ENCODE data around the gene UNC13B. TPM values are rescaled to one million over a fixed set of nuclear protein-coding genes. Genes with fewer than 3 reads are reported as not detected.

UNC13B gene
- total RNA-seq, 1 experiment from 2014 or later = 48.2 TPM

GRCh38 chr9:35431467-35431866, 269.7 kb downstream of the UNC13B start:
- H3K18ac ChIP-seq (ENCODE audit: insufficient read length, low read depth, low read length) = no peak overlapping the region
- H3K4me2 ChIP-seq (ENCODE audit: insufficient read depth, insufficient read length, low read length) = no peak overlapping the region
- H3K27ac ChIP-seq (ENCODE audit: insufficient read length, low read depth, low read length) = no peak overlapping the region
- no peak for TF ChIP-seq CTCF (conservative IDR thresholded peaks at IDR 0.05)
- H3K14ac ChIP-seq (ENCODE audit: insufficient read depth, low read length) = no peak overlapping the region
- H3K4ac ChIP-seq (ENCODE audit: low read depth, low read length) = no peak overlapping the region
- no peak overlapping the region for H3K56ac ChIP-seq (ENCODE audit: insufficient read length, low read depth, low read length)
- H3K23ac ChIP-seq (ENCODE audit: insufficient read length, low read depth, low read length) = no peak overlapping the region
- no peak overlapping the region for H2BK15ac ChIP-seq (ENCODE audit: low read depth, low read length)
- H2BK5ac ChIP-seq (ENCODE audit: insufficient read length, low read length) = no peak overlapping the region
- H4K91ac ChIP-seq (ENCODE audit: insufficient read length, low read depth, low read length) = no peak overlapping the region
- H3K27me3 ChIP-seq (ENCODE audit: insufficient read depth, low read length) = no peaks in the 10 kb centered on the region
- H4K20me1 ChIP-seq (ENCODE audit: control insufficient read depth, insufficient read depth, insufficient read length) = no peaks in the 10 kb centered on the region
- peaks cover 8% of the 10 kb centered on the region for H3K27me3 Mint-ChIP-seq (ENCODE audit: low read depth)
- no CpG with 5 or more reads among the region's 1 CpG for WGBS (ENCODE audit: extremely low coverage, insufficient read length, low lambda C conversion rate)
- no peak overlapping the region for H2BK120ac ChIP-seq (ENCODE audit: low read depth, low read length, poor library complexity, severe bottlenecking)
- H2BK12ac ChIP-seq (ENCODE audit: insufficient read length, low read depth, low read length) = no peak overlapping the region
- no peak overlapping the region for H4K5ac ChIP-seq (ENCODE audit: insufficient read length, low read depth, low read length)
- H3K9ac ChIP-seq (ENCODE audit: extremely low read depth, insufficient read length, low read length) = no peak overlapping the region
- H3T11ph ChIP-seq (ENCODE audit: low read length) = no peak overlapping the region
- no peak overlapping the region for H3K27ac Mint-ChIP-seq
- no peak for DNase-seq
- H3K9me3 ChIP-seq (ENCODE audit: control insufficient read depth, low read depth, low read length) = no peaks in the 10 kb centered on the region
- H3K36me3 Mint-ChIP-seq (ENCODE audit: insufficient read depth in 1 of 3, low read depth in 3 of 3) = no peaks in the 10 kb centered on the region
- H3K4me1 Mint-ChIP-seq = 0 out of 4 replicates have a peak, but pooled peaks cover 0 to 2% of the 10 kb centered on the region in 2 experiments
- H2AFZ ChIP-seq (ENCODE audit: low read length) = no peak overlapping the region
- H3K79me1 ChIP-seq (ENCODE audit: insufficient read depth, low read depth, low read length, poor library complexity, severe bottlenecking) = no peaks in the 10 kb centered on the region
- no peak overlapping the region for H3K4me3 Mint-ChIP-seq
- H3K23me2 ChIP-seq (ENCODE audit: insufficient read length, low read depth, low read length, poor library complexity, severe bottlenecking) = no peaks in the 10 kb centered on the region
- peaks cover 0 to 2% of the 10 kb centered on the region in 2 experiments; a peak in 3 of 5 replicates for H3K9me3 Mint-ChIP-seq
- H3K79me2 ChIP-seq (ENCODE audit: insufficient read depth, low read length) = no peaks in the 10 kb centered on the region
- H2AK5ac ChIP-seq (ENCODE audit: insufficient read length, low read length) = no peak overlapping the region
- H4K8ac ChIP-seq (replicated peaks; ENCODE audit: insufficient read length, low read depth, low read length) = no peak overlapping the region
- no peak overlapping the region for H2BK20ac ChIP-seq (ENCODE audit: low read depth, low read length, poor library complexity, severe bottlenecking)
- no peaks in the 10 kb centered on the region for H3K4me1 ChIP-seq (ENCODE audit: insufficient read depth, low read length)
